Parathyroid adenoma (tissue), 2 donors: ENCODE data around the gene BORCS8.
"Not testable (repeated sequence)": the region's sequence is repeated elsewhere in the genome, so short reads cannot be mapped to it uniquely, and the experiment has no call there.

Experiments used
- H2AFZ ChIP-seq: fragments of 300-600 bp; sonication (generic); one replicate; pipeline ENCODE4 v1.7.0; 2017; ENCODE audit warnings: antibody characterized with exemption, mild to moderate bottlenecking
- H3K27ac ChIP-seq: fragments of 300-600 bp; sonication (generic); one replicate; pipeline ENCODE4 v1.7.0; 2017
- H3K27me3 ChIP-seq: fragments of 300-600 bp; sonication (generic); one replicate; pipeline ENCODE4 v1.7.0; 2017; ENCODE audit warnings: low read length; ENCODE audit not compliant: control insufficient read depth, insufficient read depth
- H3K36me3 ChIP-seq: fragments of 300-600 bp; sonication (generic); one replicate; pipeline ENCODE4 v1.7.0; 2017; ENCODE audit warnings: low read length; ENCODE audit not compliant: control insufficient read depth, insufficient read depth
- H3K4me1 ChIP-seq: fragments of 300-600 bp; sonication (generic); one replicate; pipeline ENCODE4 v1.7.0; 2017; ENCODE audit warnings: control low read depth
- H3K4me2 ChIP-seq: fragments of 300-600 bp; sonication (generic); one replicate; pipeline ENCODE4 v1.7.0; 2017; ENCODE audit warnings: low read length
- H3K4me3 ChIP-seq: fragments of 300-600 bp; sonication (generic); one replicate; pipeline ENCODE4 v1.7.0; 2017; ENCODE audit warnings: low read depth, low read length
- H3K79me2 ChIP-seq: fragments of 300-600 bp; sonication (generic); one replicate; pipeline ENCODE4 v1.7.0; 2017; ENCODE audit warnings: control low read depth
- H3K9ac ChIP-seq: fragments of 300-600 bp; sonication (generic); one replicate; pipeline ENCODE4 v1.7.0; 2017; ENCODE audit warnings: mild to moderate bottlenecking
- H3K9me3 ChIP-seq: fragments of 300-600 bp; sonication (generic); one replicate; pipeline ENCODE4 v1.7.0; 2017; ENCODE audit warnings: low read length; ENCODE audit not compliant: control insufficient read depth
- CTCF ChIP-seq: fragments of 300-600 bp; sonication (generic); IDR thresholded peaks from one replicate; pipeline ENCODE4 v1.7.0; 2017; ENCODE audit warnings: antibody characterized with exemption, mild to moderate bottlenecking
- donor health status: primary hyperparathyroidism.

The BORCS8 gene

GRCh38 chr19:19140476-19140875, 51.5 kb downstream of the BORCS8 start:
- no peak for TF ChIP-seq CTCF
- Histone ChIP-seq H3K9ac (no peak overlapping the region), H3K79me2 (peaks cover 5% of the 10 kb centered on the region), H3K27me3 (no peaks in the 10 kb centered on the region), H2AFZ (no peak overlapping the region), H3K27ac (no peak overlapping the region), H3K4me3 (no peak overlapping the region), H3K4me1 (peaks cover 4% of the 10 kb centered on the region), H3K9me3 (no peaks in the 10 kb centered on the region), H3K36me3 (no peaks in the 10 kb centered on the region), H3K4me2 (no peak overlapping the region)

GRCh38 chr19:19139876-19140229, 52.1 kb downstream of the BORCS8 start:
- Histone ChIP-seq H3K9ac (no peak overlapping the region), H3K4me1 (peaks cover 4% of the 10 kb centered on the region), H3K4me3 (no peak overlapping the region)

DNA sequence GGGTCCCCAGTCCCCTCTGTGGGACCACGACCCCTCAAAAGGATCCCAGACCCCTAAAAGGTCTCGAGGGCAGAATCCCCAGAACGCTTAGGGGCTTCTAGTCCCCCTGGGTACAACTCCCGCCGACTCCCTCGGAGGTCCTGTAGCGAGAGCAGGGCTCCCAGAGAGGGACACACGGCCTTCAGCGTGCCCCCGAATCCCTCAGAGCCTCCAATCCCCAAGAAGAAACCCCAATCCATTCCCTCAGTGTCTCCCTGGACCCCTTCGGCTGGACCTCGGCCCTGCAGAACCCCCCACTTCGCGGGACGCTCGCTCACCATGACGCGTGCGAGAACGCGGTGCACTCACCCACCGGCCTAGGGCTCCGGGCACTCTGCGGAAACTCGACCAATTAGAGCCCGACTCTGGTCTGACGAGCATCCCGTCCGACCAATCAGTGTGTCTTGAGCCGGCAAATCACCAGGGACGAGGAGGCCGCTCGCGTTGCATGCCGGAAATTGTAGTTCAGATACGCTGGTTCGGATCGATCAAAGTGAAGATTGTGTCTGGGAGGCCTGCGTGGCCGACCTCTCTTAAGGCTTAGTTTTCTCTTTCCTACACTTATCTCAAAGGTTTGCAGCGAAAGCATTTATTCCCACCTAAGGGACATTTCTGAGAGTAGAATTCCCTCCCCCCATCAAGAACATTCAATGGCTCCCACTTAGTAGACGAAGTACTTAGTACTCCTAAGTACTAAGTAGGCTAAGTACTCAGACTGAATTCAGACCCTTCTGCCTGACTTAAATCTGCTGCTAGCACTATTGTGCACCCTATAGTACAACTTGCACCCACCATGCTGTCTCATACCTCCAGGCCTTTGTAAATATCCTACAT, 53.6 kb downstream of the BORCS8 start, which contains the start of gene TMEM161A:
TMEM161A (minus strand) TSS at position 370 of the 873 bp plus-strand sequence; CDS start at position 320, 50 bp downstream.
- no peaks in the 10 kb centered on the region for H3K36me3 ChIP-seq
- no peaks in the 10 kb centered on the region for H3K9me3 ChIP-seq
- H3K4me1 ChIP-seq, result peaks cover 4% of the 10 kb centered on the region
- H3K27ac ChIP-seq, result no peak within 1 kb of the TSS
- peaks cover 5% of the 10 kb centered on the region for H3K79me2 ChIP-seq
- peak within 1 kb of the TSS; percentile 95 for H3K4me3 ChIP-seq
- H3K27me3 ChIP-seq, result no peaks in the 10 kb centered on the region
- H3K4me2 ChIP-seq, result peak within 1 kb of the TSS; percentile 87
- H2AFZ ChIP-seq, result peak within 1 kb of the TSS; percentile 93
- peak within 1 kb of the TSS; percentile 32 for H3K9ac ChIP-seq
- TF ChIP-seq CTCF, result no peak

More at GRCh38 chr19:19139876-19140229, 52.1 kb downstream of the BORCS8 start:
- Histone ChIP-seq H3K36me3 (no peaks in the 10 kb centered on the region), H3K79me2 (peaks cover 5% of the 10 kb centered on the region), H2AFZ (peak overlapping the region; percentile 40), H3K27me3 (no peaks in the 10 kb centered on the region), H3K4me2 (no peak overlapping the region), H3K27ac (no peak overlapping the region), H3K9me3 (no peaks in the 10 kb centered on the region)
- TF ChIP-seq CTCF, result no peak

DNA sequence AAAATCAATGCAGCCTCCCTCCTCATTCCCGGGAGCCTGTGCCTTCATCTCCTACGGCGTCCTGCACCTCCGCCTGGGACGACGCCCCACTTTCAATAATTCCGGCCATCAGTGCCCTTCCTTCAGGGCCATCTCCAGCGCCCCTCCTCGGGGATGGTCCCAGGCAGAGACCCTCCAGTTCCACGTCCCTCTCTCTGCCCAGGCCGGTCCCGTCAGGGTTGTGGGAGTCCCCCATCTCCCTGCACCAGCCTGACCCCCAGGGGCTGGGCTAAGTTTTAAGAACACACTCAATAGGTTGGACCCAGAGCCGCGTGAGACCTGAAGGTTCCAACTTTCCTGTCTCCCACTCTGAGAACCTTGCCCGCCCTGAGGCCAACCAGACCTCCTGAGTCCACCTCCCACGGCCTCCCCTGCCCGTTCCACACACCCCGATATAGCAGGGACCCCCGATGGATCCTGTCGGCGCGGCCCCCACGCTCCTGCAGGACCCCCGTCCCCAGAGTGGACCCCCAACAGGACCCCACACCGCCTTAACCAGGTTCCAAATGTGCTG, 54.3 kb downstream of the BORCS8 start:
- no peak for TF ChIP-seq CTCF
- Histone ChIP-seq H3K36me3 (no peaks in the 10 kb centered on the region), H3K9me3 (no peaks in the 10 kb centered on the region), H3K9ac (peak overlapping the region; percentile 32), H3K79me2 (peaks cover 5% of the 10 kb centered on the region), H3K4me3 (peak overlapping the region; percentile 95), H3K27ac (no peak overlapping the region), H3K4me2 (peak overlapping the region; percentile 87), H3K27me3 (no peaks in the 10 kb centered on the region), H3K4me1 (peaks cover 4% of the 10 kb centered on the region), H2AFZ (peak overlapping the region; percentile 93)

DNA sequence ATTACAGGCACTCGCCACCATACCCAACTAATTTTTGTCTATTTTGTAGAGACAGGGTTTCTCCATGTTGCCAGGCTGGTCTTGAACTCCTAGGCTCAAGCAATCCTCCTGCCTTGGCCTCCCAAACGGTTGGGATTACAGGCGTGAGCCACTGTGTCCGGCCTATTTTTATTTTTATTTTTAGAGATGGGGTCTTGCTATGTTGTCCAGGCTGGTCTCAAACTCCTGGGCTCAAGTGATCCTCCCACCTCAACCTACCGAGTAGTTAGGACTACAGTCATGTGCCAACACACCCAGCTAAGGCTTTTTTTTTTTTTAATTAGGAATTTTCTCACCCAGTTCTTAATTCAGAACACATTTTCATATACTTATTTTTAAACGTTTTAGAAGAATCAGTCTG, 56.2 kb downstream of the BORCS8 start:
- H3K36me3 ChIP-seq, H3K4me3 ChIP-seq, H3K4me1 ChIP-seq, H3K79me2 ChIP-seq, H3K4me2 ChIP-seq, H3K27me3 ChIP-seq, H3K9me3 ChIP-seq, H3K27ac ChIP-seq, H3K9ac ChIP-seq, H2AFZ ChIP-seq: not testable (repeated sequence)
